ENCODE measurements around the gene SLC16A12. TPM values are rescaled to one million over a fixed set of nuclear protein-coding genes. Genes with fewer than 3 reads are reported as not detected.

The SLC16A12 gene
- total and polyA plus RNA-seq, 2 donors (not counting 3 experiments of a cell fraction or from before 2014, with no cell fraction given): not detected

DNA sequence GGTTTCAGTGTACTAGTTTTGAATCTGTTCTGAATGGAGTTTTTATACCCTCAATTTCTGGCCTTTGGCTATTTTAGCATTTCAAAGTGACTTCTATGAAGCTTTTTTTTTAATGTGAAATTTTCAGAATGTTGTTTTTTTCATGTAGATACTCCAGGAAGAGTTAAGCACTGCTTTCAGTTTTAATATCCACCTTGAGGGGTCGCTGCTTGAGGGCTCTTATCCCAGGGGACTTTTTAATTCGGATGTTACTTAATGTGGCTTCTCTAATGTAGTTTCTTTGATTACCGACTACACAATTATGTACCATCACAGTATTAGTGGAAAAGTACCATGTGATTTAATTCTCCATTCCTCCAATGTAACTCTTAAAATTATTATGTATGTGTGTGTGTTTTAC, 115.8 kb downstream of the SLC16A12 start:
- FAIRE-seq (no peak), DNase-seq (ENCODE audit: low read depth, low spot score) (no peak)
- Histone ChIP-seq H3K4me1 (ENCODE audit: control insufficient read depth, extremely low read depth, insufficient read depth, low read length) (no peaks in the 10 kb centered on the region), H3K79me2 (ENCODE audit: control insufficient read depth, insufficient read depth, low read length) (no peaks in the 10 kb centered on the region), H3K27ac (ENCODE audit: insufficient read depth, low read depth, low read length) (no peak overlapping the region), H3K36me3 (ENCODE audit: control insufficient read depth in 2 of 2, extremely low read depth in 1 of 2, insufficient read depth in 2 of 2, low read length in 2 of 2) (no peaks in the 10 kb centered on the region), H3K9ac (replicated peaks; ENCODE audit: extremely low read depth, insufficient read depth, low read length) (no peak overlapping the region), H3K9me1 (replicated peaks; ENCODE audit: control insufficient read depth, extremely low read depth, insufficient read depth, low read length) (no peaks in the 10 kb centered on the region), H3K27me3 (ENCODE audit: control insufficient read depth in 2 of 2, insufficient read depth in 2 of 2, low read length in 2 of 2) (no peaks in the 10 kb centered on the region), H3K9me3 (replicated peaks; ENCODE audit: control insufficient read depth, insufficient read depth, low read length) (no peaks in the 10 kb centered on the region), H3K4me3 (replicated peaks in 1 of 3; ENCODE audit: insufficient read depth in 1 of 3, low read depth in 1 of 3, low read length in 3 of 3) (no peak overlapping the region), H3K4me2 (ENCODE audit: insufficient read depth, low read length) (no peak overlapping the region), H2AFZ (ENCODE audit: low read depth, low read length) (no peak overlapping the region), H4K20me1 (replicated peaks; ENCODE audit: control insufficient read depth, extremely low read depth, insufficient read depth, low read length) (no peaks in the 10 kb centered on the region)
- ChIA-PET POLR2A (no interaction called here), CTCF (interaction anchor here (1.1 to 2.5 kb wide), 6 partner anchors 15 to 282 kb away, joined by 3 to 8 read pairs (median 5); partner anchors contain the start of gene KIF20B)
- dilution Hi-C loops (cut with MboI; ENCODE audit: extremely low pct_ligation_motif_present, low sequenced_read_pairs) (no loop called here), intact Hi-C loops (cut with micrococcal nuclease) (no loop called here)
- TF ChIP-seq POLR2A (IDR thresholded peaks at IDR 0.05; ENCODE audit: low read depth, low read length): no peak
- TF ChIP-seq, protein P1, sequence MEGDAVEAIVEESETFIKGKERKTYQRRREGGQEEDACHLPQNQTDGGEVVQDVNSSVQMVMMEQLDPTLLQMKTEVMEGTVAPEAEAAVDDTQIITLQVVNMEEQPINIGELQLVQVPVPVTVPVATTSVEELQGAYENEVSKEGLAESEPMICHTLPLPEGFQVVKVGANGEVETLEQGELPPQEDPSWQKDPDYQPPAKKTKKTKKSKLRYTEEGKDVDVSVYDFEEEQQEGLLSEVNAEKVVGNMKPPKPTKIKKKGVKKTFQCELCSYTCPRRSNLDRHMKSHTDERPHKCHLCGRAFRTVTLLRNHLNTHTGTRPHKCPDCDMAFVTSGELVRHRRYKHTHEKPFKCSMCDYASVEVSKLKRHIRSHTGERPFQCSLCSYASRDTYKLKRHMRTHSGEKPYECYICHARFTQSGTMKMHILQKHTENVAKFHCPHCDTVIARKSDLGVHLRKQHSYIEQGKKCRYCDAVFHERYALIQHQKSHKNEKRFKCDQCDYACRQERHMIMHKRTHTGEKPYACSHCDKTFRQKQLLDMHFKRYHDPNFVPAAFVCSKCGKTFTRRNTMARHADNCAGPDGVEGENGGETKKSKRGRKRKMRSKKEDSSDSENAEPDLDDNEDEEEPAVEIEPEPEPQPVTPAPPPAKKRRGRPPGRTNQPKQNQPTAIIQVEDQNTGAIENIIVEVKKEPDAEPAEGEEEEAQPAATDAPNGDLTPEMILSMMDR (IDR thresholded peaks at IDR 0.05; ENCODE audit: extremely low read depth in 1 of 2, insufficient read depth in 1 of 2, low read depth in 1 of 2, low read length in 2 of 2): peak in 1 of 2 donors; percentile 6
- no TSS peak for BruUV-seq (replicated peaks)

DNA sequence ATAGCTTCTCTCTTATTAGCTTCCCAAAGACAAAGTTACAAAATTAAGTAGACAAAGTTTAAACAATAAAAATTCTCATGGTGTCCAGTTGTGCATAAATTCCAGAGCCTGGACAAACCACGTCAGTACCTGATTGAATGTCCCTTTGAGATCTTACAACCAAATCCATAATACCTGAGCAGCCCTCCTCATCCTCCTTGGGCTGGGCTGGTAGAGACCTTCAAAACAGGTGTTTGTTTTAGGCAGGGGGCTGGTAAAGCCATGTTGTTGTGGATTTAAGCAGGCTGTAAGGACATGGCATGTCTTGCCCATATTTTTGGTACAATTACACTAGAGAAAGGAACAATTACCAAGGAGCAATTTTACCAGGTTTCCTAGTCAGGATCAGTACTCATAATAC, 118.9 kb downstream of the SLC16A12 start:
- Histone ChIP-seq H3K4me3 (replicated peaks in 1 of 3; ENCODE audit: insufficient read depth in 1 of 3, low read depth in 1 of 3, low read length in 3 of 3) (no peak overlapping the region), H3K9me3 (replicated peaks; ENCODE audit: control insufficient read depth, insufficient read depth, low read length) (no peaks in the 10 kb centered on the region), H2AFZ (ENCODE audit: low read depth, low read length) (no peak overlapping the region), H3K27ac (ENCODE audit: insufficient read depth, low read depth, low read length) (no peak overlapping the region), H3K79me2 (ENCODE audit: control insufficient read depth, insufficient read depth, low read length) (no peaks in the 10 kb centered on the region), H3K9me1 (replicated peaks; ENCODE audit: control insufficient read depth, extremely low read depth, insufficient read depth, low read length) (no peaks in the 10 kb centered on the region), H3K4me2 (ENCODE audit: insufficient read depth, low read length) (no peak overlapping the region), H3K4me1 (ENCODE audit: control insufficient read depth, extremely low read depth, insufficient read depth, low read length) (no peaks in the 10 kb centered on the region), H3K27me3 (ENCODE audit: control insufficient read depth in 2 of 2, insufficient read depth in 2 of 2, low read length in 2 of 2) (no peaks in the 10 kb centered on the region), H4K20me1 (replicated peaks; ENCODE audit: control insufficient read depth, extremely low read depth, insufficient read depth, low read length) (no peaks in the 10 kb centered on the region), H3K9ac (replicated peaks; ENCODE audit: extremely low read depth, insufficient read depth, low read length) (no peak overlapping the region), H3K36me3 (ENCODE audit: control insufficient read depth in 2 of 2, extremely low read depth in 1 of 2, insufficient read depth in 2 of 2, low read length in 2 of 2) (no peaks in the 10 kb centered on the region)
- DNase-seq (ENCODE audit: low read depth, low spot score) (no peak), FAIRE-seq (no peak)
- intact Hi-C loops (cut with micrococcal nuclease) (no loop called here), dilution Hi-C loops (cut with MboI; ENCODE audit: extremely low pct_ligation_motif_present, low sequenced_read_pairs) (no loop called here)
- POLR2A ChIA-PET: no interaction called here
- CTCF ChIA-PET: no interaction called here
- no TSS peak for BruUV-seq (replicated peaks)
- TF ChIP-seq POLR2AphosphoS5 (IDR thresholded peaks at IDR 0.05; ENCODE audit: insufficient read depth, low read depth, low read length): no peak
- TF ChIP-seq FOS (IDR thresholded peaks at IDR 0.05; ENCODE audit: borderline replicate concordance, insufficient read depth, low read length): no peak
- no peak for TF ChIP-seq EZH2 (IDR thresholded peaks at IDR 0.05; ENCODE audit: borderline replicate concordance, low read depth, low read length, severe bottlenecking)
- no peak for TF ChIP-seq JUN (IDR thresholded peaks at IDR 0.05; ENCODE audit: borderline replicate concordance, insufficient read depth, insufficient read length, low read depth)
- no peak for TF ChIP-seq POLR2A (IDR thresholded peaks at IDR 0.05; ENCODE audit: low read depth, low read length)
- TF ChIP-seq, protein P1 (IDR thresholded peaks at IDR 0.05; ENCODE audit: extremely low read depth in 1 of 2, insufficient read depth in 1 of 2, low read depth in 1 of 2, low read length in 2 of 2): no peak
- no peak for TF ChIP-seq MYC (IDR thresholded peaks at IDR 0.05; ENCODE audit: low read depth, low read length)
- no peak for TF ChIP-seq GATA2 (IDR thresholded peaks at IDR 0.05; ENCODE audit: insufficient read depth, insufficient read length, low read depth, low read length)
- TF ChIP-seq, protein P2, sequence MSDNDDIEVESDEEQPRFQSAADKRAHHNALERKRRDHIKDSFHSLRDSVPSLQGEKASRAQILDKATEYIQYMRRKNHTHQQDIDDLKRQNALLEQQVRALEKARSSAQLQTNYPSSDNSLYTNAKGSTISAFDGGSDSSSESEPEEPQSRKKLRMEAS (IDR thresholded peaks at IDR 0.05; ENCODE audit: insufficient read depth, insufficient read length): no peak

Measured in endothelial cell of umbilical vein (primary cell).